GM21515 (cell line): Measurements from ENCODE around the gene CHI3L2.

Experiments
- ATAC-seq: cut with Tn5 transposase; IDR thresholded peaks from one replicate; pipeline ENCODE4 v1.9.1; 2021; ENCODE audit not compliant: unreplicated experiment

The CHI3L2 gene

GRCh38 chr1:111227434-111227833 is at the start of gene CHI3L2:
Gene CHI3L2, plus strand, starts transcription at chr1:111227713. Its CDS starts 17 bp downstream, at chr1:111227730.
- no peak for ATAC-seq

- no peak for ATAC-seq
These were observed 47.5 kb upstream of the CHI3L2 start for GRCh38 chr1:111179968-111180533.

- ATAC-seq = no peak
These were observed 45.5 kb upstream of the CHI3L2 start for GRCh38 chr1:111182052-111182451.

- no peak for ATAC-seq
These were observed 44.0 kb upstream of the CHI3L2 start for GRCh38 chr1:111183308-111184069.

- ATAC-seq = no peak
These were observed 42.9 kb upstream of the CHI3L2 start for GRCh38 chr1:111184663-111185062.

GRCh38 chr1:111190931-111191451 is 36.5 kb upstream of the CHI3L2 start:
- ATAC-seq = no peak

- no peak for ATAC-seq
These were observed 36.0 kb upstream of the CHI3L2 start for GRCh38 chr1:111191496-111191895.

GRCh38 chr1:111192074-111192473 is 35.4 kb upstream of the CHI3L2 start:
- ATAC-seq = no peak

GRCh38 chr1:111192658-111193519 is 34.6 kb upstream of the CHI3L2 start:
- ATAC-seq = no peak

GRCh38 chr1:111193712-111194480 is 33.6 kb upstream of the CHI3L2 start:
- no peak for ATAC-seq

GRCh38 chr1:111195002-111195684 is 32.4 kb upstream of the CHI3L2 start:
- ATAC-seq = no peak

GRCh38 chr1:111196213-111196612 is 31.3 kb upstream of the CHI3L2 start:
- ATAC-seq = no peak

- ATAC-seq = no peak
These were observed 29.8 kb upstream of the CHI3L2 start for GRCh38 chr1:111197598-111198284.

GRCh38 chr1:111198836-111199235 is 28.7 kb upstream of the CHI3L2 start:
- no peak for ATAC-seq

- no peak for ATAC-seq
These were observed 28.2 kb upstream of the CHI3L2 start for GRCh38 chr1:111199329-111199728.

- ATAC-seq = no peak
These were observed 27.4 kb upstream of the CHI3L2 start, which contains the start of gene DENND2D for GRCh38 chr1:111199881-111200801. Gene DENND2D, minus strand, starts transcription at chr1:111200646. Its CDS starts 187 bp downstream, at chr1:111200459.

- no peak for ATAC-seq
These were observed 26.7 kb upstream of the CHI3L2 start for GRCh38 chr1:111200802-111201161.

- ATAC-seq = no peak
These were observed 26.0 kb upstream of the CHI3L2 start for GRCh38 chr1:111201275-111202090.
